Nephron progenitor cell (in vitro differentiated cells): ENCODE results near the gene FUS.
"Not testable (repeated sequence)": the region's sequence is repeated elsewhere in the genome, so short reads cannot be mapped to it uniquely, and the experiment has no call there.

Source experiments
- DNase-seq: peaks from one replicate; pipeline ENCODE4 v3.0.0; 2021
- H3K27ac Mint-ChIP-seq: 2 replicates; pipeline ENCODE4 v1.8.0; 2021; ENCODE audit warnings: mild to moderate bottlenecking, moderate library complexity, mixed read lengths
- H3K27me3 Mint-ChIP-seq: 2 replicates; pipeline ENCODE4 v1.8.0; 2021; ENCODE audit warnings: mild to moderate bottlenecking, low read depth, mixed read lengths; ENCODE audit not compliant: poor library complexity
- H3K36me3 Mint-ChIP-seq: 2 replicates; pipeline ENCODE4 v1.8.0; 2021; ENCODE audit warnings: low read depth, mixed read lengths
- H3K4me1 Mint-ChIP-seq: 2 replicates; pipeline ENCODE4 v1.8.0; 2021; ENCODE audit warnings: mixed read lengths
- H3K4me3 Mint-ChIP-seq: 2 replicates; pipeline ENCODE4 v1.8.0; 2021; ENCODE audit warnings: mild to moderate bottlenecking, moderate library complexity, mixed read lengths
- H3K9me3 Mint-ChIP-seq: 2 replicates; pipeline ENCODE4 v1.8.0; 2021; ENCODE audit warnings: mild to moderate bottlenecking, moderate library complexity, mixed read lengths
- TF ChIP-seq, protein P1 (sequence below): fragments of 200-600 bp; sonication (generic); IDR thresholded peaks from 2 replicates; pipeline ENCODE4 v1.5.0; 2021; ENCODE audit warnings: antibody characterized with exemption

Gene FUS

DNA sequence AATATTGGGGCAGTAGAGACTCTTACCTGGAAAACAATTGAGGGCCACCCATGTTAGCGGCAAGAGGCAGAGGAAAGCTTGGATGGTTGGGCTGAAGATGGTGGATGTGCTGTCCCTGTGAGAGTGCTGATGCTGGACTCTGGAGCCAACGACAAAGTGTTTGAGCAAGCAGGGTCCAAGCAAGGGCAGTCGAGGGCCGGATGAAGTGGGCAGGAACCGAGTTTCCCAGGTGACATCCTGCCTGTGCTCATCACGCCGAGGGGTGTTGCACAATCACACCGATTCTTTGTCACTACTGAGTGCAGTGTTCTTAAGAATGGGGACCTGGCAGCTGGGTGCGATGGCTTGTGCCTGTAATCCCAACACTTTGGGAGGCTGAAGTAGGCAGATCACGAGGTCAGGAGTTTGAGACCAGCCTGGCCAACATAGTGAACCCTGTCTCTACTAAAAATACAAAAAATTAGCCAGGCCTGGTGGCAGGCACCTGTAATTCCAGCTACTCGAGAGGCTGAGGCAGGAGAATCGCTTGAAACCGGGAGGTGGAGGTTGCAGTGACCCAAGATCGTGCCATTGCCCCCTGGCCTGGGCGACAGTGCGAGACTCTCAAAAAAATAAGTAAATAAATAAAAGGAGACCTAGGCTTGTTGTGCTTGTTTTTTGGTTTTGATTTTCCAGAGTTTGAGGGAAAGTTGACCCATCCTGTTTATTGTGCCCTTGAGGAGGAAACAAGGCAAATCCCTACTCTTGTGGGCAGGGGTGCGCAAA lies 16.6 kb downstream of the FUS start:
- Mint-ChIP-seq H3K9me3 (no peaks in the 10 kb centered on the region), H3K36me3 (peaks cover 71% of the 10 kb centered on the region), H3K27ac (no peak overlapping the region), H3K4me3 (no peak overlapping the region), H3K4me1 (peaks cover 6% of the 10 kb centered on the region), H3K27me3 (peaks cover 29% of the 10 kb centered on the region)
- TF ChIP-seq, protein P1, sequence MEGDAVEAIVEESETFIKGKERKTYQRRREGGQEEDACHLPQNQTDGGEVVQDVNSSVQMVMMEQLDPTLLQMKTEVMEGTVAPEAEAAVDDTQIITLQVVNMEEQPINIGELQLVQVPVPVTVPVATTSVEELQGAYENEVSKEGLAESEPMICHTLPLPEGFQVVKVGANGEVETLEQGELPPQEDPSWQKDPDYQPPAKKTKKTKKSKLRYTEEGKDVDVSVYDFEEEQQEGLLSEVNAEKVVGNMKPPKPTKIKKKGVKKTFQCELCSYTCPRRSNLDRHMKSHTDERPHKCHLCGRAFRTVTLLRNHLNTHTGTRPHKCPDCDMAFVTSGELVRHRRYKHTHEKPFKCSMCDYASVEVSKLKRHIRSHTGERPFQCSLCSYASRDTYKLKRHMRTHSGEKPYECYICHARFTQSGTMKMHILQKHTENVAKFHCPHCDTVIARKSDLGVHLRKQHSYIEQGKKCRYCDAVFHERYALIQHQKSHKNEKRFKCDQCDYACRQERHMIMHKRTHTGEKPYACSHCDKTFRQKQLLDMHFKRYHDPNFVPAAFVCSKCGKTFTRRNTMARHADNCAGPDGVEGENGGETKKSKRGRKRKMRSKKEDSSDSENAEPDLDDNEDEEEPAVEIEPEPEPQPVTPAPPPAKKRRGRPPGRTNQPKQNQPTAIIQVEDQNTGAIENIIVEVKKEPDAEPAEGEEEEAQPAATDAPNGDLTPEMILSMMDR = no peak
- no peak for DNase-seq

DNA sequence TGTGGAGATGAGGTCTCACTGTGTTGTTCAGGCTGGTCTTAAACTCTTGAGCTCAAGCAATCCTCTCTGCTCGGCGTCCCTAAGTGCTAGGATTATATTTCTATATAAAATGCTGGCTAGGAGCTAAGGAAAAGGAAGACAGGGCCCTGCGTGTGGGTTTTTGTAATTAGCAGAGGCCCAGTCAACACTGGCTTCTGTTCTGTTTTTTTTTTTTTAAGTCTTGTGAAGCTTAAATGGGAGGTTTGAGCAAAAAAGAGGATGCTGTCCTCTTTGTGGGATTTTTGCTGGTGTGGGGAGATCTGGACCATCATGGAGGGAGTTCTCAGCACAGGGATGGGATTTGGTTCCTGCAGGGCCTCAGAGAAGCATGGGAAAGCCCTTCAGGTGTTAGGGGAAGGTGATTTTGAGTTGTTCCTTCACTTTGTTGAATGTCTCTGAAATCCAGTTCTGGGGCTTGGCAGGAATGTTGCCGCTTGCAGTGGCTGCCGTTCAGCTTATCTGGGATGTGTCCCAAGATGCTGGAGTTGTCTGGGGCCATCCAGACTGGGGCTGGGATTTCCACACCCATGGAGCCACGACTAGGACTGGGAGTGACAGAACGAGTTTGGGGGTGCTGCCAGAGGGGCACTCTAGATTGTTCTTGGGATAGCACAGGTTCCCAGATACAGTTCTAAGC lies 18.4 kb downstream of the FUS start:
- Mint-ChIP-seq H3K36me3 (peaks cover 56% of the 10 kb centered on the region), H3K27me3 (peaks cover 48% of the 10 kb centered on the region), H3K4me1 (peaks cover 10% of the 10 kb centered on the region), H3K4me3 (no peak overlapping the region), H3K9me3 (no peaks in the 10 kb centered on the region), H3K27ac (peak overlapping the region; percentile 18)
- no peak for DNase-seq
- TF ChIP-seq, protein P1 = no peak

DNA sequence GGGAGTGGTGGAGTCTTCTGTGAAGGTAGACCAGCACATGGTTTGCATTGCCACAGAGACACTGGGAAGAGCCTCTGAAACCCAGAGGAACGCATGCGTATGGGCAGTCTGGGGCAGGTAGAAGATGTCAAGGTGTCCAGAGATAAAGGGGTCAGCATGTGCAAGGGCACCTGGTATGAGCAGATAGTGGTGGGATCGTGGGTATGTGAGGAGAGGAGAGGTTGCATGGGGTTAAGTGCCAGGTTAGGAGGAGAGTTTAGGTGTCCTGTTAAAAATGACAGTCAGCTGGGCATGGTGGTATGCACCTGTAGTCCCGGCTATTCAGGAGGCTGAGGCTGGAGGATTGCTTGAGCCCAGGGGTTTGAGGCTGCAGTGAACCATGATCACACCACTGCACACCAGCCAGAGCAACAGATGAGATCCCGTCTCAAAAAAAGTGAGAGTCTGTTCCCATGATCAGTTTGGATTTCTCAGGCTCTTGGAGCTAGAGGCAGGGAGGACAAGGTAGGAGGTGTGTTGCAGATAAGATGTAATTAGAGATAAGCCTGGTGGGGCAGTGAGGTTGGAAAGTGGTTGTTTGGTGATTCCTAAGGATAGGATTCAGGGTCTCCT lies 19.6 kb downstream of the FUS start:
- Mint-ChIP-seq H3K4me1 (peaks cover 10% of the 10 kb centered on the region), H3K27me3 (peaks cover 60% of the 10 kb centered on the region), H3K27ac (peak overlapping the region; percentile 11), H3K4me3 (no peak overlapping the region), H3K36me3 (peaks cover 44% of the 10 kb centered on the region), H3K9me3 (no peaks in the 10 kb centered on the region)
- no peak for DNase-seq
- TF ChIP-seq, protein P1 = no peak

DNA sequence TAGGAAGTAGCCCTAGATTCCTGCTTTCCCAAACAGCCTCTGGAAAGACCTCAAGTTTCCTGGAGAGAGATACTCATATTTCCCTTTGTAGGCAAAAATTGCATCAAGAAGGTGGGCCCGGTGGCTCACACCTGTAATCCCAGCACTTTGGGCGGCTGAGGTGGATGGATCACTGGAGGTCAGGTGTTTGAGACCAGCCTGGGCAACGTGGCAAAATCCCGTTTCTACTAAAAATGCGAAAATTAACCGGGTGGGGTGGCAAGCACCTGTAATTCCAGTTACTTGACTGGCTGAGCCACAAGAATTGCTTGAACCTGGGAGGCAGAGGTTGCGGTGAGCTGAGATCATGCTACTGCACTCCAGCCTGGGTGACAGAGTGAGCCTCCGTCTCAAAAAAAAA lies 20.2 kb downstream of the FUS start:
- not testable (repeated sequence) for H3K27ac Mint-ChIP-seq, H3K4me1 Mint-ChIP-seq

DNA sequence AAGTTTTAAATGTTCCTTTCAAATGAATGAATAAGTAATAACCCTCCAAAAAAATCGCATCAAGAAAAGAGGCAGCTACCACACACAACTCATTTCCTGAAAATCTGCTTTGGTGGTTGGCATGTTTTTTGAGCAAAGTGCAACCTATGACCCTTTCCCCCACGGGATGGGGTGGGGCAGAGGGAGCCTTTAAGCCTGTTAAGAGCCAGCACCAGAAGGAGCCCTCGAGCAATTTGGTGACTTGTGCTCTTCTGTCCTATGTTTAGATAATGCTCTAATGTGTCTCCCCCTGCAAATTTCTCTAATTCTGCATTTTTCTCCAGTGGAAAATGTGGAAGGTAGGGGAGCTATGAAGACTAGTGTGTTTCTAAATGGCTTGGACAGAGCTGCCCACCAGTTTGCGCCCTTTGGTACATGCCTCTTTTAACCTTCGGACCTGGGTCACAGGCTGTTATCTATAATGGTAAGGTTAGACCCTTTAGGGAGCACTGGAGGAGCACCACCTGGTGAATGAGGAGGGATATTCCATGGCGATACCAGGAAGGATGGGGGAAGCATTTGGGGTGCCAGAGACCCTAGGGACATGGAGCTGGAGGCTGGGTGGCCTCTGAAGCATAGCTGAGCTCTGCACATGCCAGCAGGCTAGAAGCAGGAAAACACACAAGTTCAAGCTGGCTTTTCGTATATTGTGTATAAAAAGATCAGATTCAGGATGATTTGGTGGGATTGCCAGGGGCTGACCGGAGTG lies 21.1 kb downstream of the FUS start:
- no peaks in the 10 kb centered on the region for H3K9me3 Mint-ChIP-seq

More for the DNA sequence above, 20.2 kb downstream of the FUS start:
- not testable (repeated sequence) for DNase-seq, H3K9me3 Mint-ChIP-seq, H3K4me3 Mint-ChIP-seq
- Mint-ChIP-seq H3K36me3 (peaks cover 38% of the 10 kb centered on the region), H3K27me3 (peaks cover 65% of the 10 kb centered on the region)

More for the DNA sequence above, 21.1 kb downstream of the FUS start:
- H3K36me3 Mint-ChIP-seq = peaks cover 31% of the 10 kb centered on the region
- DNase-seq = no peak
- no peak overlapping the region for H3K27ac Mint-ChIP-seq
- peak overlapping the region; percentile 75 for H3K4me3 Mint-ChIP-seq
- H3K27me3 Mint-ChIP-seq = peaks cover 74% of the 10 kb centered on the region
- TF ChIP-seq, protein P1 = no peak
- peaks cover 10% of the 10 kb centered on the region for H3K4me1 Mint-ChIP-seq
